ENCODE measurements around the gene CFD.

DNA sequence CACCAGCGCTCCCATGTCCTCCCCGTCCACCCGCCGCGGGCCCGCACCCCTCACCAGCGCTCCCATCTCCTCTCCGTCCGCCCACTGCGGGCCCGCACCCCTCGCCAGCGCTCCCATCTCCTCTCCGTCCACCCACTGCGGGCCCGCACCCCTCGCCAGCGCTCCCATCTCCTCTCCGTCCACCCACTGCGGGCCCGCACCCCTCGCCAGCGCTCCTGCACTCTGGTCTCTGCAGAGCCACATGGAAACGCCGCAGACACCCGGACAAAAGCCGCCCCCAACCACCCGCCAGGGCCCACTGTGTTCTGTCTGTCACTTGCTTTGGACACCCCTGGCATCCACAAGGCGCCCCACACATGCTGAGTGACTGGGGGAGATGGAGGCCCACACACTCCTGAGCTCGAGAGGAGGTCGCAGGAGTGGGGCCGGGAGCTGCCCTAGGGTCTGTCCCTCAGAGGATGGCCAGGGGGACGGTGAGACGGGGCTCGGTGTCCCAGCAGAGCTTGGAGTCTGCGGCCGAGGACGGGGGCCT, 7.4 kb downstream of the CFD start:
- TF ChIP-seq CTCF (conservative IDR thresholded peaks at IDR 0.05 in 1 of 2, IDR thresholded peaks at IDR 0.05 in 1 of 2; ENCODE audit: extremely low read depth in 1 of 2, insufficient read depth in 1 of 2, low read depth in 1 of 2, low read length in 2 of 2): no peak
- no peak for TF ChIP-seq EZH2 (IDR thresholded peaks at IDR 0.05; ENCODE audit: borderline replicate concordance, low read length)

All from mammary epithelial cell (primary cell).